Measurements from ENCODE around the gene CX3CL1. TPM values are rescaled to one million over a fixed set of nuclear protein-coding genes. Genes with fewer than 3 reads are reported as not detected.

Gene CX3CL1
- total and polyA plus RNA-seq, 2 of the 4 experiments (the other 2 are of a cell fraction) = 0.18 to 0.77 TPM

GRCh38 chr16:57356547-57356946 is 15.7 kb upstream of the CX3CL1 start:
- H3K36me3 ChIP-seq (ENCODE audit: control insufficient read depth, insufficient read depth, low read length) = no peaks in the 10 kb centered on the region
- 60% methylated on average over 1 of the region's 4 CpGs; no CpG with 5 or more reads in 1 of the 2 experiments for WGBS, 2 experiments (ENCODE audit: extremely low coverage in 2 of 2, insufficient read length in 1 of 2)

More at GRCh38 chr16:57356547-57356946, 15.7 kb upstream of the CX3CL1 start:
- Histone ChIP-seq H2BK15ac (ENCODE audit: low read depth, low read length) (no peak overlapping the region), H3K79me1 (ENCODE audit: low read depth in 1 of 2, low read length in 2 of 2) (no peaks in the 10 kb centered on the region), H2AK9ac (replicated peaks; ENCODE audit: low read depth, low read length, poor library complexity) (no peak overlapping the region), H3K23ac (ENCODE audit: low read depth, low read length) (no peak overlapping the region), H3K27me3 (ENCODE audit: control insufficient read depth, insufficient read depth, low read length) (peaks cover 56% of the 10 kb centered on the region), H2AK5ac (ENCODE audit: low read depth, low read length) (no peak overlapping the region), H3K56ac (ENCODE audit: extremely low read depth, insufficient read depth, low read length) (no peak overlapping the region), H3K18ac (ENCODE audit: low read depth, low read length) (no peak overlapping the region), H3K9me3 (ENCODE audit: control insufficient read depth, insufficient read depth, low read length) (no peaks in the 10 kb centered on the region), H2BK120ac (ENCODE audit: low read depth, low read length) (no peak overlapping the region), H3K4ac (ENCODE audit: low read depth, low read length) (no peak overlapping the region), H2AFZ (replicated peaks; ENCODE audit: low read length, poor library complexity) (no peak overlapping the region), H3K4me1 (ENCODE audit: control insufficient read depth, insufficient read depth, low read length) (no peaks in the 10 kb centered on the region), H3K9ac (ENCODE audit: low read depth, low read length) (no peak overlapping the region), H3K14ac (replicated peaks; ENCODE audit: low read depth, low read length) (no peak overlapping the region), H3K9me1 (ENCODE audit: insufficient read depth, low read length) (no peaks in the 10 kb centered on the region), H3K4me2 (ENCODE audit: low read depth, low read length) (no peak overlapping the region), H2BK5ac (ENCODE audit: low read depth, low read length, poor library complexity, severe bottlenecking) (no peak overlapping the region), H3K4me3 (ENCODE audit: insufficient read depth, low read depth, low read length) (no peak overlapping the region), H4K20me1 (ENCODE audit: insufficient read depth, low read length) (no peaks in the 10 kb centered on the region), H2BK20ac (ENCODE audit: low read depth, low read length) (no peak overlapping the region), H4K91ac (ENCODE audit: insufficient read depth, low read depth, low read length) (no peak overlapping the region), H4K5ac (ENCODE audit: low read depth, low read length) (no peak overlapping the region), H3K27ac (ENCODE audit: insufficient read depth, low read length) (no peak overlapping the region), H4K8ac (ENCODE audit: low read depth in 2 of 2, low read length in 2 of 2) (no peak overlapping the region)
- BruUV-seq (replicated peaks) = no TSS peak
- DNase-seq = no peak
- ChIA-PET CTCF (no interaction called here), POLR2A (ENCODE audit: unreplicated experiment) (no interaction called here)
- dilution Hi-C loops (cut with HindIII; ENCODE audit: low sequenced_read_pairs, unreplicated experiment) = no loop called here
- in situ Hi-C loops (cut with MboI; ENCODE audit: low sequenced_read_pairs) = no loop called here
- ATAC-seq (ENCODE audit: low read depth) = no peak
- no peak for TF ChIP-seq POLR2A (IDR thresholded peaks at IDR 0.05; ENCODE audit: low read depth, low read length)
- TF ChIP-seq NFE2L2 (IDR thresholded peaks at IDR 0.05; ENCODE audit: low read depth, low read length) = no peak
- TF ChIP-seq MAFK (IDR thresholded peaks at IDR 0.05; ENCODE audit: low read depth, low read length) = no peak
- no peak for TF ChIP-seq FOS (IDR thresholded peaks at IDR 0.05; ENCODE audit: low read depth, low read length)
- no peak for TF ChIP-seq RAD21 (IDR thresholded peaks at IDR 0.05; ENCODE audit: low read length)
- TF ChIP-seq ELK1 (IDR thresholded peaks at IDR 0.05; ENCODE audit: borderline replicate concordance, low read depth, low read length) = no peak
- no peak for TF ChIP-seq SMC3 (IDR thresholded peaks at IDR 0.05; ENCODE audit: low read depth, low read length)
- no peak for TF ChIP-seq MXI1 (IDR thresholded peaks at IDR 0.05; ENCODE audit: borderline replicate concordance, low read depth, low read length)
- no peak for TF ChIP-seq CHD1 (IDR thresholded peaks at IDR 0.05; ENCODE audit: low read depth, low read length)
- no peak for TF ChIP-seq RCOR1 (IDR thresholded peaks at IDR 0.05; ENCODE audit: insufficient replicate concordance, low read length)
- TF ChIP-seq CTCF (conservative IDR thresholded peaks at IDR 0.05; ENCODE audit: low read depth, low read length) = no peak
- no peak for TF ChIP-seq BHLHE40 (IDR thresholded peaks at IDR 0.05; ENCODE audit: low read depth, low read length)
- TF ChIP-seq RFX5 (IDR thresholded peaks at IDR 0.05; ENCODE audit: low read depth, low read length) = no peak
- TF ChIP-seq USF2 (IDR thresholded peaks at IDR 0.05; ENCODE audit: low read depth, low read length) = no peak
- TF ChIP-seq CEBPB (IDR thresholded peaks at IDR 0.05; ENCODE audit: low read depth, low read length) = no peak
- intact Hi-C loops (cut with micrococcal nuclease) = no loop called here
